Rectal smooth muscle tissue (tissue), 1 donor: ENCODE data around the gene ATP1B1.

Source experiments
- H3K27ac ChIP-seq: one replicate; pipeline ENCODE4 v1.7.0; 2013; ENCODE audit warnings: low read depth, low read length, inconsistent platforms
- H3K27me3 ChIP-seq: one replicate; pipeline ENCODE4 v1.7.0; 2013; ENCODE audit warnings: low read length; ENCODE audit not compliant: control insufficient read depth, insufficient read depth
- H3K36me3 ChIP-seq: one replicate; pipeline ENCODE4 v1.7.0; 2013; ENCODE audit warnings: low read length; ENCODE audit not compliant: control insufficient read depth, insufficient read depth
- H3K4me1 ChIP-seq: one replicate; pipeline ENCODE4 v1.7.0; 2013; ENCODE audit warnings: low read length; ENCODE audit not compliant: control insufficient read depth, insufficient read depth
- H3K4me3 ChIP-seq: one replicate; pipeline ENCODE4 v1.7.0; 2013; ENCODE audit warnings: low read length
- H3K9ac ChIP-seq: one replicate; pipeline ENCODE4 v1.7.0; 2013; ENCODE audit warnings: low read length

Gene ATP1B1

GRCh38 chr1:169100651-169101088, 5.8 kb upstream of the ATP1B1 start:
- H3K4me3 ChIP-seq, result no peak overlapping the region
- H3K36me3 ChIP-seq, result no peaks in the 10 kb centered on the region
- no peak overlapping the region for H3K27ac ChIP-seq
- no peak overlapping the region for H3K9ac ChIP-seq
- H3K27me3 ChIP-seq, result no peaks in the 10 kb centered on the region
- peaks cover 16% of the 10 kb centered on the region for H3K4me1 ChIP-seq

DNA sequence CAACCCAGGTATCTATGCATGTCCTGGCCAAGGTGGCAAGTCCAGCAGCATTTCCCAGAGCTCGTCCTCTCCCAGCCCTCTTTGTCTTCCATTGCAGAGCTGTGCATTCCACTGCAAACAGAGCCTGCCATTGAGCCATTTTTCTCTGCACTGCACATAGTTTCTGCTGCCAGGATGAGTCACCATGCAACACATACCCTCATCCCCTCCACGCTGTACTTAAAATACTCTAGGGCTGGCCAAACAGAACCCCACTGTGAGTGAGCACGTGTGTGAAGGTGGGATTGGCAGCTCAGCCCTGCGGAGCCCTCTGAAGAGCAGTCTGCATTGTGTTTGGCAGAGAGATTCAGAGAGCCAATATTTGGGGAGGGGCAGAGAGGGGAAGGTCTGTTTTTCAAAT, 3.9 kb upstream of the ATP1B1 start:
- Histone ChIP-seq H3K27ac (peak overlapping the region; percentile 30), H3K4me3 (peak overlapping the region; percentile 51), H3K27me3 (no peaks in the 10 kb centered on the region), H3K9ac (no peak overlapping the region), H3K36me3 (no peaks in the 10 kb centered on the region), H3K4me1 (peaks cover 16% of the 10 kb centered on the region)

DNA sequence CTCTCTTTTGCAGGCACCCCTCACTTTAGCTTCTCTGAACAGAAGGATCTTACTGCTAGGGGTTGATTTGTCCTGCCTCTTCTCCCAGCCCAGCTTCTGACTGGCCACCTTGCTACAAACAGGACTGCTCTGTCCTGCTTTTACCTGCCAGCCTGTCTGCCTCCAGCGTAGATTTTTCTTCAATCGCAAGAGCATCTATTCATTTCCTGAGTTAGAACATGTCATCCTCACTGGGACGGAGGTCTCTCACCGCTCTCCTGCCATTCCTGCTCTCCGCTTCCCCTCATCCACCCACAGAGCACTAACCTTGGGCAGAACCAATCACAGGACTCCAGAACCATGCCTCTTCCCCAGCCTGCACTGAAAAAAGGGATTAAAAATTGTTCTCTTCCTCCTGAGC, 3.5 kb upstream of the ATP1B1 start:
- H3K27ac ChIP-seq, result peak overlapping the region; percentile 30
- H3K9ac ChIP-seq, result peak overlapping the region; percentile 36
- H3K4me1 ChIP-seq, result peaks cover 16% of the 10 kb centered on the region
- no peaks in the 10 kb centered on the region for H3K27me3 ChIP-seq
- H3K4me3 ChIP-seq, result peak overlapping the region; percentile 51
- H3K36me3 ChIP-seq, result no peaks in the 10 kb centered on the region

- H3K4me1 ChIP-seq, result peaks cover 16% of the 10 kb centered on the region
- H3K4me3 ChIP-seq, result no peak overlapping the region
- no peak overlapping the region for H3K9ac ChIP-seq
- H3K27ac ChIP-seq, result peak overlapping the region; percentile 30
- no peaks in the 10 kb centered on the region for H3K36me3 ChIP-seq
- H3K27me3 ChIP-seq, result no peaks in the 10 kb centered on the region
These were observed 3.0 kb upstream of the ATP1B1 start for GRCh38 chr1:169103480-169103893.

DNA sequence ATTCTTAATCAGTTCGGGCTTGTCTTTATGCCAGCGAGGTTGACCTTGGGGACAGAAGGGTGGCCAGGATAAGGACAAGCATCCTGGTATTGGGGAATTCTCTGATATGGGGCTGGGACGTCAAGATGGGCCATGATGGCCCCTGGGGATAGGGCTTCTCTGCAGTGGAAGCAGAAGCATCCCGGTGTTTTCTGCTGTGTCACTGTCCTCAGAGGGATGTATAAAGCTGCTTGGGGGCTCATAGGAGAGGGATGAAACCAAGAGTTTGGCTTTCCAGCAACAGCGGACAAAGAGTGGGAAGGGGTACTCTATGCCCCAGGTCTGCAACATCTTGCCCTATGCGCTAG, 1.4 kb upstream of the ATP1B1 start:
- Histone ChIP-seq H3K27ac (peak overlapping the region; percentile 11), H3K4me3 (peak overlapping the region; percentile 75), H3K9ac (peak overlapping the region; percentile 35), H3K27me3 (no peaks in the 10 kb centered on the region), H3K4me1 (peaks cover 18% of the 10 kb centered on the region), H3K36me3 (no peaks in the 10 kb centered on the region)

DNA sequence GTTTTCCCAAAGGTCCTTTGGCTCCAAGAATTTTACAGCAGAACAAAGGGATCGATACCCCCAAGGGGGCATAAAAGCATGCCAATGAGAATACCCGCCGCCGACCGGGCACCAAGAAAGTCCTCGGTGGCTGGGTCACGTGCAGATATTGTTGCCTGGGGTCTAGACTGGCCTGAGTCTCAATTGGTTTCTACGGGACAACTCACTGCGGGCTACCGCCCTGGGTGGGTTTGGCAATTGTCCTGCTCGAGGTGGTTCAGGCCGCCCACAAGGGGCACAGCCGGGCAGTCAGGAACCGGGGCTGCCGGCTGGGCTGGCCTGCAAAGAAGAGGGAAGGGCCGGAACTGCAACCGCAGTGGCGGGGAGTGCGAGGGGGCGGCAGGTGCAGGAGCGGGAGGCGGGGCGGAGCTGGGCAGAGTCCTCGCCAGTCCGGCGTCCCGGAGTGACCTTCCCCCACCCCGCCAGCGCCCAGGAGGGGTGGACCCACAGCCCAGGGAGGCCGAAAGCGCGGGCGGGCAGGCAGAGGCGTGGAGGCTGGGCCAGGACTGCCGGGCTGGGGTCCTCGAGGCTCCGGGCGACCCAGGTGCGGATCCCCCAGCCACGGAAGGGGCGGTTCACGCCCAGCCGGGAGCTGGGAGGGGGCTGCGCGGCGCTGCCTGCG, 926 bp upstream of the ATP1B1 start:
- Histone ChIP-seq H3K9ac (peak overlapping the region; percentile 35), H3K36me3 (no peaks in the 10 kb centered on the region), H3K27me3 (no peaks in the 10 kb centered on the region), H3K4me1 (peaks cover 21% of the 10 kb centered on the region), H3K27ac (peak overlapping the region; percentile 86), H3K4me3 (peak overlapping the region; percentile 75)

DNA sequence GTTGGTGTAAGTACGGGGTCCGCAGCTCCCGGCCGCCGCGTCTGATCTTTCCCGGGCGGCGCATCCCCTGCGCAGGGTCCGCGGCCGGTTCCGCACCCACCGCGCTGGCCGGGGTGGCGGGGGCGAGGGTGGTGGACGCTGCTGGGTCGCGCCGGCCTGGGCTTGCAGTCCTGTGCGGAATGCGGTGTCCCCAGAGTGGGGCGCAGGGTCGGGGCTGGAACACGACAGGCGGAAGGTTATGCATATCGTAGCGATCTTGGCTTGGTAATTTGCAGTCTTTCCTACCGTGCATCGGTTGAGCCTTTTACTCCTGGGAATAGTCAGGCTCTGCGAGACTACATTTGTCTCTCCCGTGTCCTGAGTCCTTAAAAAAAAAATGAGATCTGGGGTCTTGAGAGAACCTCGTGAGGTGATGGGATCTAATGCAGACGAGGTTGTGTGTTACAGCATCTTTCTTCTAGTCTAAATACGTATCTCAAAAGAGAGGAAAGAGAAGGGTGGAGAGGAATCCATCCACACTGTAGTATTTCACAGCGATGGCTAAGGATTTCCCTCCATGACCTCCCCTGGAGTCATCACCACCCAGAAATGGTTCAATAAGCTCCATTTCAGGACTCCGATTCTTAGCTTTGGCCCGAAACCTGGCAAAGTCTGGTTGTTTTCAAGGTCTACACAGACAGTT, 572 bp downstream of the ATP1B1 start:
- no peaks in the 10 kb centered on the region for H3K27me3 ChIP-seq
- H3K4me3 ChIP-seq, result peak overlapping the region; percentile 96
- H3K9ac ChIP-seq, result peak overlapping the region; percentile 93
- peaks cover 32% of the 10 kb centered on the region for H3K4me1 ChIP-seq
- H3K27ac ChIP-seq, result peak overlapping the region; percentile 94
- H3K36me3 ChIP-seq, result peaks cover 7% of the 10 kb centered on the region

- H3K36me3 ChIP-seq, result peaks cover 11% of the 10 kb centered on the region
- H3K27me3 ChIP-seq, result no peaks in the 10 kb centered on the region
- peak overlapping the region; percentile 96 for H3K9ac ChIP-seq
- H3K4me3 ChIP-seq, result peak overlapping the region; percentile 96
- H3K4me1 ChIP-seq, result peaks cover 31% of the 10 kb centered on the region
- peak overlapping the region; percentile 94 for H3K27ac ChIP-seq
These were observed 1.2 kb downstream of the ATP1B1 start for GRCh38 chr1:169107603-169108208.

DNA sequence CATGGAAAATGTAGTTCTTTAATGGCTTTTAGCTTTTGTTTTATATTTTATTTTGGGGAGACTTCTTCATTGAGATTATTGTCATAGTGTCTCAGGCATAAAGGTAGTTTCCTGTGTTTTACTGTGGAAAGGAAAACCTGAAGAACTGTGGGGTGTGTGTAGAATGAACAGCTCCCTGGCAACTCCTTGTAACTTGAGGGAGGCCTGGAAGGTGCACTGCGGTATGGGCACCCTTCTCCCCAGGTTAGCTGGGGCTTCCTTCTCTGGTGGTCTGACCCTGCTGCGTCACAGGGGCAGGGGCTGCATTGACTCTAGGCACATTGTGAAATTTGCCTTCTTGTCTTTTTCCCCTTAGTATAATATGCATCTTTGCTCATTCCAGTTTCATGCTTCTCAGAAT, 1.7 kb downstream of the ATP1B1 start:
- Histone ChIP-seq H3K27me3 (no peaks in the 10 kb centered on the region), H3K4me1 (peaks cover 26% of the 10 kb centered on the region), H3K27ac (peak overlapping the region; percentile 94), H3K4me3 (peak overlapping the region; percentile 96), H3K9ac (peak overlapping the region; percentile 96), H3K36me3 (peaks cover 11% of the 10 kb centered on the region)

DNA sequence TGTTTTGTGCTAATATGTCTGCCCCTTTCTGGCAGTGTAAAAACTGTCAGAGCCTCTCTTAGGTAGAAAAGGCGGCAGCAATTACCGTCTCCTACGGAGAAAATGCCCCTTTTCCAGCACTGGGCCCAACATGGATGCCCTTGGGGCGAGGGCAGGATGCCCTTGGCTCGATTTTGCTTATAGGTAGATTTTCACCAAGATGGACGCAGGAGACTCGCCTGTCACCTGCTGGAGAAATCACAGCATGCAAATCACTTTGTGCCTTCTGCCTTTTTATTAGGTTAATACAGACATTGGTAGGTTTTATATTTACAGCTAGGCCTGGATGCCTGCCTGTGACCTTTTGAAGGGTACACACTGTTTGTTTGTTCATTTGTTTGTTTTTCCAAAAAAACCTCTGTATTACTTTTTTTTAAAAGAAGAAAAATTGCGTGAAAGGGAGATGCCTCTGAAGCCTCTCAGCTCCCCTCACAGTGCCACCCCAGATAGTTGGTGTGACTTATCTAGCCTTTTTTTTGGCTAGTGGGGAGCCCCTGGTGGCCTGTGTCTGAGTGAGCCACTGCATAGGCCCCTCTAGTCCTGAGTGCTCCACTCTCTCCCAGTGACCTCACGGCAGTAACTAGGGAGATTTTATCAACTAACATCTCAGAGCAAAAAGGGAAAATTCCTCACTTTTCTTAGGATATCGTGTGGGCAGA, 2.5 kb downstream of the ATP1B1 start:
- Histone ChIP-seq H3K27ac (peak overlapping the region; percentile 94), H3K27me3 (no peaks in the 10 kb centered on the region), H3K4me3 (peak overlapping the region; percentile 96), H3K9ac (peak overlapping the region; percentile 96), H3K36me3 (peaks cover 11% of the 10 kb centered on the region), H3K4me1 (peaks cover 29% of the 10 kb centered on the region)

DNA sequence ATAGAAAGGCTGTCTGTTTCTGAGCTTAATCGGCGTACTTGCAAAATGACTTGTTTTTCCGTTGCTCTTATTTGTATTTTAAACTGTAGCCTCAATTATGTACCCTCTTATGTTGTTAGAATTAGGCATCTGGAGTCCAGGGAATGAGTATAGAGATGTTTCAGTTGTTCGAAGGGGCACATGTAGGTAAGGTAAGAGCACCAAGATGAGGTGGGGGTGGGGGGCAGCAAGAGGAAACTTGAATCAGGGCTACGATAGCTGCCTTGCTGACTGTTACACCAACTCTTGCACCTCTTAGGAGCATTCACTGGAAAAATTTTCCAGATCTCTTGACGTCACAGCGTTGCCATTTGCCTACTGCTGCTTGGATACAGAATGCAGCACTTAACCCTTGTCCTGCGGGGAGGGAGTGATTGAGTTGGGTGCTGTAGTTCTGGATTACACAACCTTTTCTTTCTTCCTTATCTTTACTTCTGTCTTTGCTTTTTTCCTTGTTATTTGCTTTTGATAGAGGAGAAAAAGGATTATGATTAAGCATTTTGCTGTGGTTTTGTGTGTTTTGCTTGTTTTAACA, 3.2 kb downstream of the ATP1B1 start:
- H3K4me1 ChIP-seq, result peaks cover 30% of the 10 kb centered on the region

DNA sequence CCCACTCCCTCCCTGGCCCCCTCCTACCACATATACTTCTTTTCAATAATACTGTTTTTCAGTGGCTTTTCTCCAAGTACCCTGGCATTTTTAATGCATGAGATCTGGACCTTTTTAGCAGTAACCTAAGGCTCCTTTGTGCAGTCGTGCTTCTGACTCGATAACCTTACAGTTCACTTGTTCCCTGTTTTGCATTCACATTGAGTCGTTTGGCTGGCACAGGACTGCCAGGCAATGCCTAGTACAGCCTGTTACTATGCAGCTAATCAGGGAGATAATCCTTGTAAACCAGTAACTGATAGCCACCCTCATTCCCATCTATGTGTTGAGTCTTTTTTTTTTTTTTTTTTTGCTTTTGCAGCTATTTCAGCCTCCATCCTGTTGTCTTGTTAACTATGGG, 3.7 kb downstream of the ATP1B1 start:
- Histone ChIP-seq H3K36me3 (peaks cover 11% of the 10 kb centered on the region), H3K9ac (no peak overlapping the region), H3K4me3 (peak overlapping the region; percentile 96), H3K4me1 (peaks cover 30% of the 10 kb centered on the region), H3K27ac (peak overlapping the region; percentile 94), H3K27me3 (no peaks in the 10 kb centered on the region)

More for the DNA sequence above, 3.2 kb downstream of the ATP1B1 start:
- H3K9ac ChIP-seq, result peak overlapping the region; percentile 96
- peak overlapping the region; percentile 96 for H3K4me3 ChIP-seq
- peak overlapping the region; percentile 94 for H3K27ac ChIP-seq
- peaks cover 11% of the 10 kb centered on the region for H3K36me3 ChIP-seq
- H3K27me3 ChIP-seq, result no peaks in the 10 kb centered on the region
